SK-N-SH (cell line): ENCODE results near the gene HSD17B12. TPM values are rescaled to one million over a fixed set of nuclear protein-coding genes. Genes with fewer than 3 reads are reported as not detected.

ENCODE experiments used
- CTCF ChIA-PET: fragments of 300-600, 350-600 bp; formaldehyde crosslinking; extraction: SDS; loops from one replicate; lab custom pipeline; 2021; lab: Yijun Ruan, JAX
- POLR2A ChIA-PET: fragments of 350-600 bp; sonication (Branson Sonifier 250); formaldehyde crosslinking; extraction: SDS; loops from one replicate; lab custom pipeline; 2020; ENCODE audit warnings: antibody characterized with exemption, inconsistent platforms; lab: Yijun Ruan, JAX
- DNase-seq: peaks from one replicate; pipeline ENCODE4 v3.0.0; 2012
- H2AFZ ChIP-seq: fragments of 200-600 bp; sonication (generic); 2 replicates; pipeline ENCODE4 v1.8.1; 2016; ENCODE audit warnings: antibody characterized with exemption, mild to moderate bottlenecking, low read depth
- H3F3A ChIP-seq: fragments of 200-600 bp; sonication (generic); replicated peaks from 2 replicates; pipeline ENCODE3; 2016; ENCODE audit warnings: antibody characterized with exemption, mild to moderate bottlenecking; ENCODE audit not compliant: insufficient read depth
- H3K27ac ChIP-seq, 2 experiments: fragments of 200-500 bp in 1 of 2; fragments of 200-600 bp in 1 of 2; sonication (Bioruptor generic) in 1 of 2; sonication (generic), shearing (Covaris generic) in 1 of 2; 2 replicates each; pipeline versions ENCODE4 v1.5.1 to v1.6.1; 2014 to 2016; ENCODE audit warnings: low read depth in 2 of 2, inconsistent platforms in 1 of 2, low read length in 1 of 2, mild to moderate bottlenecking in 1 of 2, mixed read lengths in 1 of 2
- H3K27me3 ChIP-seq: fragments of 200-600 bp; sonication (generic), shearing (Covaris generic); 2 replicates; pipeline ENCODE4 v1.6.1; 2016; ENCODE audit warnings: mixed run types; ENCODE audit not compliant: insufficient read depth
- H3K36me3 ChIP-seq, 2 experiments: fragments of 200-500 bp in 1 of 2; fragments of 200-600 bp in 1 of 2; sonication (Bioruptor generic) in 1 of 2; sonication (generic) in 1 of 2; replicated peaks in 1 of 2; 2 replicates each; pipeline versions ENCODE3 to v1.5.1; 2014 to 2016; ENCODE audit warnings: low read length in 1 of 2, mild to moderate bottlenecking in 1 of 2; ENCODE audit not compliant: insufficient read depth in 2 of 2, control insufficient read depth in 1 of 2
- H3K4me1 ChIP-seq, 2 experiments: fragments of 200-500 bp in 1 of 2; fragments of 200-600 bp in 1 of 2; sonication (Bioruptor generic) in 1 of 2; sonication (generic), shearing (Covaris generic) in 1 of 2; 2 replicates each; pipeline versions ENCODE4 v1.5.1 to v1.6.1; 2014 to 2016; ENCODE audit warnings: low read depth in 1 of 2, low read length in 1 of 2, mixed run types in 1 of 2; ENCODE audit not compliant: insufficient read depth in 2 of 2, control insufficient read depth in 1 of 2
- H3K4me2 ChIP-seq: fragments of 200-600 bp; sonication (generic), shearing (Covaris generic); 2 replicates; pipeline ENCODE4 v1.6.1; 2017; ENCODE audit warnings: mixed run types
- H3K4me3 ChIP-seq, 2 experiments: fragments of 200-500 bp in 1 of 2; fragments of 200-600 bp in 1 of 2; sonication (Bioruptor generic) in 1 of 2; sonication (generic), shearing (Covaris generic) in 1 of 2; 2 replicates each; pipeline versions ENCODE4 v1.5.1 to v1.8.1; 2014 to 2016; ENCODE audit warnings: low read depth in 2 of 2, inconsistent platforms in 1 of 2, low read length in 1 of 2, mild to moderate bottlenecking in 1 of 2, mixed read lengths in 1 of 2, moderate library complexity in 1 of 2
- H3K79me2 ChIP-seq: fragments of 200-600 bp; sonication (generic); 2 replicates; pipeline ENCODE4 v1.8.1; 2017; ENCODE audit warnings: mild to moderate bottlenecking; ENCODE audit not compliant: insufficient read depth
- H3K9ac ChIP-seq: fragments of 200-600 bp; sonication (generic); 2 replicates; pipeline ENCODE4 v1.6.1; 2017; ENCODE audit warnings: mixed run types
- H3K9me2 ChIP-seq: fragments of 200-600 bp; sonication (generic); 2 replicates; pipeline ENCODE4 v1.6.1; 2017; ENCODE audit warnings: mixed run types
- H3K9me3 ChIP-seq: fragments of 200-600 bp; sonication (generic); 2 replicates; pipeline ENCODE4 v1.6.1; 2017; ENCODE audit warnings: mixed run types, mild to moderate bottlenecking, moderate library complexity
- H4K20me1 ChIP-seq: fragments of 200-600 bp; sonication (generic); 2 replicates; pipeline ENCODE4 v1.6.1; 2017; ENCODE audit warnings: mild to moderate bottlenecking, mixed run types; ENCODE audit not compliant: insufficient read depth
- ELF1 ChIP-seq: IDR thresholded peaks from 2 replicates; pipeline ENCODE4 v1.4.0; 2012
- EP300 ChIP-seq, 2 experiments: IDR thresholded peaks; 2 replicates each; pipeline versions ENCODE4 v1.4.0 to v1.6.1; 2012; ENCODE audit warnings: borderline replicate concordance in 1 of 2, low read depth in 1 of 2, low read length in 1 of 2
- FOSL2 ChIP-seq: IDR thresholded peaks from 2 replicates; pipeline ENCODE4 v1.4.0; 2012; ENCODE audit warnings: low read depth, mild to moderate bottlenecking, moderate library complexity, borderline replicate concordance
- FOXM1 ChIP-seq: IDR thresholded peaks from 2 replicates; pipeline ENCODE4 v1.4.0; 2012; ENCODE audit warnings: low read depth, mild to moderate bottlenecking
- GABPA ChIP-seq: IDR thresholded peaks from 2 replicates; pipeline ENCODE4 v1.4.0; 2012; ENCODE audit warnings: low read depth, mild to moderate bottlenecking
- IRF3 ChIP-seq: fragments of 150-350 bp; IDR thresholded peaks from 2 replicates; pipeline ENCODE4 v1.6.1; 2016; ENCODE audit warnings: mild to moderate bottlenecking, low read depth, low read length
- NRF1 ChIP-seq: IDR thresholded peaks from 2 replicates; pipeline ENCODE4 v1.6.1; 2012; ENCODE audit warnings: low read depth, mild to moderate bottlenecking, low read length
- RAD21 ChIP-seq: IDR thresholded peaks from 2 replicates; pipeline ENCODE4 v1.6.1; 2012; ENCODE audit warnings: mild to moderate bottlenecking, low read length
- REST ChIP-seq: IDR thresholded peaks from 2 replicates; pipeline ENCODE4 v1.6.1; 2012; ENCODE audit warnings: mild to moderate bottlenecking, low read depth, low read length, moderate library complexity
- SMC3 ChIP-seq: IDR thresholded peaks from 2 replicates; pipeline ENCODE4 v1.6.1; 2012; ENCODE audit warnings: low read depth, low read length, improper control_type of control experiment
- TCF12 ChIP-seq: IDR thresholded peaks from 2 replicates; pipeline ENCODE4 v1.4.0; 2012
- TEAD4 ChIP-seq: IDR thresholded peaks from 2 replicates; pipeline ENCODE4 v1.4.0; 2012; ENCODE audit warnings: mild to moderate bottlenecking, borderline replicate concordance; ENCODE audit not compliant: insufficient read depth
- USF2 ChIP-seq: fragments of 150-350 bp; IDR thresholded peaks from 2 replicates; pipeline ENCODE4 v1.6.1; 2017; ENCODE audit warnings: antibody characterized with exemption, low read length, low read depth, borderline replicate concordance
- YY1 ChIP-seq: IDR thresholded peaks from 2 replicates; pipeline ENCODE4 v1.4.0; 2012; ENCODE audit warnings: low read depth, mild to moderate bottlenecking
- WGBS: methylation state at CpG from one replicate; pipeline ENCODE4 v1.1.6; 2017; ENCODE audit warnings: low lambda C conversion rate; 5-methylcytosine and 5-hydroxymethylcytosine counted together
- polyA plus RNA-seq, 3 experiments: library from polyadenylated mRNA; depleted of rRNA; stranded (reverse); fragments of >200 nt; gene quantifications; 2 replicates each; pipeline ENCODE4 v1.2.3, GENCODE V29; 2012

The HSD17B12 gene
- polyA plus RNA-seq, 1 of the 3 experiments (the other 2 are of a cell fraction), result 19.7 TPM

- H3K27ac ChIP-seq, result no peak overlapping the region
- ChIA-PET CTCF (interaction anchor here (1.1 kb wide), 1 partner anchor 19 kb away, joined by 6 read pairs; no protein-coding TSS in a partner anchor), POLR2A (no interaction called here)
- no peak overlapping the region for H2AFZ ChIP-seq
- H3K36me3 ChIP-seq, result peaks cover 0 to 7% of the 10 kb centered on the region in 2 experiments
- H3K79me2 ChIP-seq, result no peaks in the 10 kb centered on the region
- no peak for TF ChIP-seq YY1
- TF ChIP-seq FOXM1, result no peak
- TF ChIP-seq ELF1, result no peak
- no peak for TF ChIP-seq SMC3
- TF ChIP-seq IRF3, result no peak
- TF ChIP-seq GABPA, result no peak
- no peak for TF ChIP-seq FOSL2
- TF ChIP-seq USF2, result no peak
- TF ChIP-seq NRF1, result no peak
- no peak for TF ChIP-seq RAD21
- TF ChIP-seq REST, result no peak
- no peak for TF ChIP-seq EP300 (IDR thresholded peaks at IDR 0.05; ENCODE audit: borderline replicate concordance in 1 of 2, low read depth in 1 of 2, low read length in 1 of 2)
- no peak for TF ChIP-seq TCF12
- TF ChIP-seq TEAD4, result no peak
- 50% methylated on average over 3 of the region's 3 CpGs for WGBS
- no peak for DNase-seq
- no peak overlapping the region for H3K4me2 ChIP-seq
- H3K9me2 ChIP-seq, result no peaks in the 10 kb centered on the region
- no peaks in the 10 kb centered on the region for H3K9me3 ChIP-seq
- no peaks in the 10 kb centered on the region for H3K27me3 ChIP-seq
- H3F3A ChIP-seq, result no peaks in the 10 kb centered on the region
- H3K9ac ChIP-seq, result no peak overlapping the region
- peaks cover 3 to 8% of the 10 kb centered on the region in 2 experiments; a peak in 3 of 4 replicates for H3K4me1 ChIP-seq
- no peaks in the 10 kb centered on the region for H4K20me1 ChIP-seq
- H3K4me3 ChIP-seq, result no peak overlapping the region
Measured at GRCh38 chr11:43806976-43807375, 126.4 kb downstream of the HSD17B12 start.
